ENCODE data around the gene UQCRC2. TPM values are rescaled to one million over a fixed set of nuclear protein-coding genes. Genes with fewer than 3 reads are reported as not detected.

The UQCRC2 gene
- total RNA-seq = 169 and 230 TPM in 2 replicates

DNA sequence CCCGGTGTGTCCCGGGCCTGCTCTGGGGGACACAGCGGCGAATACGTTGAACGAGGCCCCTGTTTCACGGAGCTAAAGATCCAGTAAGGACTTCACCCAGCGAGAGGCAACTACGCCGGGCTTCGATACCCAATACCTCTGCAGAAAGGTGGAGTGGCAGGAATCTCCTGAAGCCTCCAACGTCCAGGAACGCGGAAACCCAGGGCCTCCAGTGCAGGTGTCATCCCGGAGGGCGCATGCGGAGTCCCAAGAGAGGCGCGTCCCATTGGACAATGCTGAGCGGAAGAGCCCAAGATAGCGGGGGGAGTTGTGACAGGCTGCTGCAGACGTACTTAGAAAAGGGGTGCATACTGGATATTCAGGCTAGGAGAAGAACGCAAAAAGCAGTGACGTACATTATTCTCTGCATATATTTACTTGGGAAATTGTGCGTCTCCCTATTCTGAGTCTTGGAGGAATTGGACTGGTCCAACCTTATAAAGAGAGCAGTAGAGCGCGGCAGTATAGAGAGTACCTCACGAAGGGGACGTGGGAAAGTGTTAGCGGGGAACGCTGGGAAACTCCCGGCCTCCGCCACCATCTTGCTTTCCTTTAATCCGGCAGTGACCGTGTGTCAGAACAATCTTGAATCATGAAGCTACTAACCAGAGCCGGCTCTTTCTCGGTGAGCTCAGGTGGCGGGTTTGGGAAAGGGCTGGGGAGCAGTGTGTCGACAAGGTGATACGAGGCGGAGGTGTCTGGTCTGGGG is at the start of gene UQCRC2:
UQCRC2 (plus strand) TSS at position 569 of the 748 bp plus-strand sequence; CDS start at position 632, 63 bp downstream.

DNA sequence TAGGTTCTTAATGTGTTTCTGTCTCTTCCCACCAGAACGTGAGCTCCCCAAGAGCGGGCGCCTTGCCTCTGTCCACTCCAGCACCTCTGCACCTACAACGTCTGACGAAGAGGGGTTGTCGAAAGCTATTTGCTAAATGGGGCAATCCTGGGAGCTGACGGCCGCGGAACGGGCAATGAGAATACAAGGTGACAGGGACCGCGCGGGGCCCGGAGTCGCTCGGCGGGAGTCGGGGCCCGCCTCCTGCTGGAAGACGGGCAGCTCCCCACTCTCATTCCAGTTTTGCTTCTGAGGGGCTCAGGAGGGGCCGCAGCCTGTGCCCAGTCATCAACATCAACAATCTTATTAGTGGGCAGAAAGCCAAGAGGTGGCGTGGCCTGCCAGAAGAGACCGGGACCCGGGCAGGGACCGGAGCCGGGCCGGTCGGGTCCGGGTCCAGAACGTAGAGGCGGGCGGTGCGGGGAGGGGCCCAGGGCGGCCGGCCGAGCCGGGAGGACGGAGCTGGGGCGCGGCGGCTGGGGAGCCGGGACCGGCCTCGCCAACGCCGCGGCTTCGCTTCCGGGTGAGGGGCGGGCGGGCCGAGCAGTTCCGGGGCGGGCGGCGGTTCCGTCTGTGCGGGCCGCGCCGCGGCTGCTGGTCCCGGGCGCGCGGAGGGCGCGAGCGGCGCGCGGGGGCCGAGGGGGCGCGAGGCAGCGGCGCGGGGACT is 54.5 kb downstream of the UQCRC2 start, which contains the start of gene MOSMO:
MOSMO (plus strand) TSS at position 603 of the 706 bp plus-strand sequence. CDS start 191 bp downstream, outside the sequence.

Other genes with a start within 250 kb of the UQCRC2 start
- gene NPIPB4, start 95.6 kb upstream of the UQCRC2 start, total RNA-seq = 16.8 and 80.6 TPM in 2 replicates
- not detected in 2 replicates for gene PDZD9, start 47.8 kb downstream of the UQCRC2 start, total RNA-seq
- gene MOSMO, start 54.8 kb downstream of the UQCRC2 start, total RNA-seq = 7.0 and 13.7 TPM in 2 replicates
- not detected in 2 replicates for gene VWA3A, start 139.2 kb downstream of the UQCRC2 start, total RNA-seq
- gene SDR42E2, start 209.1 kb downstream of the UQCRC2 start, total RNA-seq = 0.16 TPM in 1 of 2 replicates, not detected in the other

All from bladder microvascular endothelial cell (primary cell).